GM23338 (cell line): ENCODE data around the gene TTC23. TPM values are rescaled to one million over a fixed set of nuclear protein-coding genes. Genes with fewer than 3 reads are reported as not detected.

Experiments used
- ATAC-seq: fragments of 200-7000 bp; cut with Tn5 transposase; 3 replicates; pipeline ENCODE4 v1.9.1; 2020
- DNase-seq: peaks from one replicate; pipeline ENCODE4 v3.0.0-alpha.2; 2015; ENCODE audit warnings: low spot score
- H2AFZ ChIP-seq: fragments of 200-600 bp; sonication (generic); 2 replicates; pipeline ENCODE4 v1.8.0; 2016; ENCODE audit warnings: antibody characterized with exemption, mild to moderate bottlenecking, moderate library complexity
- H3F3A ChIP-seq: fragments of 200-600 bp; sonication (generic); replicated peaks from 2 replicates; pipeline ENCODE4 v1.8.0; 2017; ENCODE audit warnings: antibody characterized with exemption, mixed run types, low read depth
- H3K27ac ChIP-seq: fragments of 200-600 bp; sonication (generic); 2 replicates; pipeline ENCODE4 v1.6.1; 2016; ENCODE audit warnings: low read depth
- H3K27me3 ChIP-seq: fragments of 200-600 bp; sonication (generic); 2 replicates; pipeline ENCODE4 v1.8.0; 2016; ENCODE audit warnings: mild to moderate bottlenecking, mixed run types, moderate library complexity; ENCODE audit not compliant: insufficient read depth
- H3K36me3 ChIP-seq: fragments of 200-600 bp; sonication (generic); 2 replicates; pipeline ENCODE4 v1.8.0; 2016; ENCODE audit warnings: mild to moderate bottlenecking; ENCODE audit not compliant: insufficient read depth
- H3K4me1 ChIP-seq: fragments of 200-600 bp; sonication (generic); 2 replicates; pipeline ENCODE4 v1.8.0; 2016; ENCODE audit warnings: mild to moderate bottlenecking, moderate library complexity; ENCODE audit not compliant: insufficient read depth
- H3K4me2 ChIP-seq: fragments of 200-600 bp; sonication (generic); 2 replicates; pipeline ENCODE4 v1.7.1; 2017; ENCODE audit warnings: mixed run types
- H3K4me3 ChIP-seq: fragments of 200-600 bp; sonication (generic); 2 replicates; pipeline ENCODE4 v1.6.1; 2016; ENCODE audit warnings: mixed run types
- H3K79me2 ChIP-seq: fragments of 200-600 bp; sonication (generic); replicated peaks from 2 replicates; pipeline ENCODE4 v1.8.0; 2017; ENCODE audit warnings: mild to moderate bottlenecking; ENCODE audit not compliant: insufficient read depth
- H3K9me2 ChIP-seq: fragments of 200-600 bp; sonication (generic); 2 replicates; pipeline ENCODE4 v1.8.0; 2017; ENCODE audit not compliant: insufficient read depth
- H4K20me1 ChIP-seq: fragments of 200-600 bp; sonication (generic); replicated peaks from 2 replicates; pipeline ENCODE4 v1.8.0; 2017; ENCODE audit warnings: mild to moderate bottlenecking; ENCODE audit not compliant: insufficient read depth
- H3K27ac Mint-ChIP-seq: 2 replicates; pipeline ENCODE4 v1.8.0; 2020; ENCODE audit warnings: inconsistent platforms, mild to moderate bottlenecking, moderate library complexity, mixed read lengths
- H3K27me3 Mint-ChIP-seq: 3 replicates; pipeline ENCODE4 v1.8.0; 2022; ENCODE audit warnings: low read depth, mild to moderate bottlenecking, moderate library complexity, mixed read lengths, inconsistent platforms; ENCODE audit not compliant: insufficient read depth, poor library complexity
- H3K36me3 Mint-ChIP-seq: 3 replicates; pipeline ENCODE4 v1.8.0; 2021; ENCODE audit warnings: low read depth, mild to moderate bottlenecking, inconsistent platforms, moderate library complexity, mixed read lengths
- H3K4me1 Mint-ChIP-seq: 3 replicates; pipeline ENCODE4 v1.8.0; 2020; ENCODE audit warnings: mild to moderate bottlenecking, inconsistent platforms, mixed read lengths
- H3K4me3 Mint-ChIP-seq: 3 replicates; pipeline ENCODE4 v1.8.0; 2021; ENCODE audit warnings: moderate library complexity, mild to moderate bottlenecking, inconsistent platforms, mixed read lengths
- H3K9me3 Mint-ChIP-seq: 3 replicates; pipeline ENCODE4 v1.8.0; 2020; ENCODE audit warnings: moderate library complexity, mild to moderate bottlenecking, inconsistent platforms, mixed read lengths
- CREB1 ChIP-seq: fragments of 250-450 bp; sonication (Bioruptor Pico); IDR thresholded peaks from 2 replicates; pipeline ENCODE4 v1.5.0; 2020; ENCODE audit warnings: low read depth, mild to moderate bottlenecking, moderate library complexity
- EZH2 ChIP-seq: fragments of 200-600 bp; sonication (generic); IDR thresholded peaks from one replicate; pipeline ENCODE4 v1.8.0; 2017; ENCODE audit warnings: antibody characterized with exemption, mild to moderate bottlenecking, low read depth; ENCODE audit not compliant: unreplicated experiment
- JUNB ChIP-seq: IDR thresholded peaks from one replicate; pipeline ENCODE4 v1.6.1; 2016; ENCODE audit warnings: antibody characterized with exemption; ENCODE audit not compliant: unreplicated experiment
- NANOG ChIP-seq: IDR thresholded peaks from 2 replicates; pipeline ENCODE4 v1.6.1; 2016; ENCODE audit warnings: antibody characterized with exemption, borderline replicate concordance
- POLR2AphosphoS5 ChIP-seq: IDR thresholded peaks from 2 replicates; pipeline ENCODE4 v1.6.1; 2016; ENCODE audit warnings: antibody characterized with exemption, low read depth
- STAT1 ChIP-seq: IDR thresholded peaks from one replicate; pipeline ENCODE4 v1.6.1; 2016; ENCODE audit warnings: antibody characterized with exemption; ENCODE audit not compliant: unreplicated experiment
- ZNF114 ChIP-seq: fragments of 250-450 bp; sonication (Bioruptor Pico); IDR thresholded peaks from 2 replicates; pipeline ENCODE4 v1.5.0; 2020; ENCODE audit warnings: mild to moderate bottlenecking, moderate library complexity
- polyA plus RNA-seq: library from polyadenylated mRNA; unstranded; fragments of >200 nt; fragmentation: Nextera tagmentation; extraction: Ambion mirVana; gene quantifications from 2 replicates; pipeline ENCODE4 v1.2.1, GENCODE V29; 2016
- total RNA-seq: library from RNA; depleted of rRNA; stranded (reverse); fragments of >200 nt; shearing (Covaris generic); gene quantifications from 2 replicates; pipeline ENCODE4 v1.2.3, GENCODE V29; 2014
- TF ChIP-seq, protein P1 (sequence below): fragments of 250-450 bp; sonication (Bioruptor Pico); IDR thresholded peaks from 2 replicates; pipeline ENCODE4 v1.5.0; 2020; ENCODE audit warnings: mild to moderate bottlenecking, moderate library complexity
- TF ChIP-seq, protein P2 (sequence below): IDR thresholded peaks from 2 replicates; pipeline ENCODE4 v1.6.1; 2016; ENCODE audit warnings: antibody characterized with exemption
- TF ChIP-seq, protein P3 (sequence below): IDR thresholded peaks from one replicate; pipeline ENCODE4 v1.6.1; 2018; ENCODE audit warnings: antibody characterized with exemption; ENCODE audit not compliant: unreplicated experiment
- TF ChIP-seq, protein P4 (sequence below), 2 experiments: fragments of 200-600 bp in 1 of 2; sonication (generic) in 1 of 2; conservative IDR thresholded peaks; 2 replicates each; pipeline versions ENCODE4 v1.5.1 to v1.6.1; 2016 to 2017; ENCODE audit warnings: antibody characterized with exemption in 2 of 2, low read depth in 2 of 2, mild to moderate bottlenecking in 2 of 2, moderate library complexity in 1 of 2

TTC23 gene
- total and polyA plus RNA-seq, 2 experiments from 2014 or later: 6.3 to 25.2 TPM

DNA sequence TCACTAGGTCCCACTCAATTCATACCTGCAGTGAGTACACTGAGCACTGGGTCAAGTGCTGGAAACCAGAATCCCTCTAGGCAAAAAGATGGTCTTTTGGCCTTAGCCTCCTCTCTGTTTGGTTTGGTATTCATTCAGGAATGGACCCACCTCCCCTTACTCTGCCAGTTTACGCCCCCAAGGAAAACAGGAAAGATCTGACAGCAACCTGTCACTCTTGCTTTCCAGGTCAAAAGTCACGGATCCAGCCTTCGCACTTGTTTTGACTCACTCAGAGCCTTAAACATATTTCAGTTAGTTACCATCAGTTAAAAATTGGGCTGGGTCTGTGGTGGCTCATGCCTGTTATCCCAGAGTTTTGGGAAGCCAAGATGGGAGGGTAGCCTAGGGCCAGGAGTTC, 76.4 kb downstream of the TTC23 start:
- no peaks in the 10 kb centered on the region for H4K20me1 ChIP-seq
- no peak for TF ChIP-seq CREB1
- TF ChIP-seq, protein P1, sequence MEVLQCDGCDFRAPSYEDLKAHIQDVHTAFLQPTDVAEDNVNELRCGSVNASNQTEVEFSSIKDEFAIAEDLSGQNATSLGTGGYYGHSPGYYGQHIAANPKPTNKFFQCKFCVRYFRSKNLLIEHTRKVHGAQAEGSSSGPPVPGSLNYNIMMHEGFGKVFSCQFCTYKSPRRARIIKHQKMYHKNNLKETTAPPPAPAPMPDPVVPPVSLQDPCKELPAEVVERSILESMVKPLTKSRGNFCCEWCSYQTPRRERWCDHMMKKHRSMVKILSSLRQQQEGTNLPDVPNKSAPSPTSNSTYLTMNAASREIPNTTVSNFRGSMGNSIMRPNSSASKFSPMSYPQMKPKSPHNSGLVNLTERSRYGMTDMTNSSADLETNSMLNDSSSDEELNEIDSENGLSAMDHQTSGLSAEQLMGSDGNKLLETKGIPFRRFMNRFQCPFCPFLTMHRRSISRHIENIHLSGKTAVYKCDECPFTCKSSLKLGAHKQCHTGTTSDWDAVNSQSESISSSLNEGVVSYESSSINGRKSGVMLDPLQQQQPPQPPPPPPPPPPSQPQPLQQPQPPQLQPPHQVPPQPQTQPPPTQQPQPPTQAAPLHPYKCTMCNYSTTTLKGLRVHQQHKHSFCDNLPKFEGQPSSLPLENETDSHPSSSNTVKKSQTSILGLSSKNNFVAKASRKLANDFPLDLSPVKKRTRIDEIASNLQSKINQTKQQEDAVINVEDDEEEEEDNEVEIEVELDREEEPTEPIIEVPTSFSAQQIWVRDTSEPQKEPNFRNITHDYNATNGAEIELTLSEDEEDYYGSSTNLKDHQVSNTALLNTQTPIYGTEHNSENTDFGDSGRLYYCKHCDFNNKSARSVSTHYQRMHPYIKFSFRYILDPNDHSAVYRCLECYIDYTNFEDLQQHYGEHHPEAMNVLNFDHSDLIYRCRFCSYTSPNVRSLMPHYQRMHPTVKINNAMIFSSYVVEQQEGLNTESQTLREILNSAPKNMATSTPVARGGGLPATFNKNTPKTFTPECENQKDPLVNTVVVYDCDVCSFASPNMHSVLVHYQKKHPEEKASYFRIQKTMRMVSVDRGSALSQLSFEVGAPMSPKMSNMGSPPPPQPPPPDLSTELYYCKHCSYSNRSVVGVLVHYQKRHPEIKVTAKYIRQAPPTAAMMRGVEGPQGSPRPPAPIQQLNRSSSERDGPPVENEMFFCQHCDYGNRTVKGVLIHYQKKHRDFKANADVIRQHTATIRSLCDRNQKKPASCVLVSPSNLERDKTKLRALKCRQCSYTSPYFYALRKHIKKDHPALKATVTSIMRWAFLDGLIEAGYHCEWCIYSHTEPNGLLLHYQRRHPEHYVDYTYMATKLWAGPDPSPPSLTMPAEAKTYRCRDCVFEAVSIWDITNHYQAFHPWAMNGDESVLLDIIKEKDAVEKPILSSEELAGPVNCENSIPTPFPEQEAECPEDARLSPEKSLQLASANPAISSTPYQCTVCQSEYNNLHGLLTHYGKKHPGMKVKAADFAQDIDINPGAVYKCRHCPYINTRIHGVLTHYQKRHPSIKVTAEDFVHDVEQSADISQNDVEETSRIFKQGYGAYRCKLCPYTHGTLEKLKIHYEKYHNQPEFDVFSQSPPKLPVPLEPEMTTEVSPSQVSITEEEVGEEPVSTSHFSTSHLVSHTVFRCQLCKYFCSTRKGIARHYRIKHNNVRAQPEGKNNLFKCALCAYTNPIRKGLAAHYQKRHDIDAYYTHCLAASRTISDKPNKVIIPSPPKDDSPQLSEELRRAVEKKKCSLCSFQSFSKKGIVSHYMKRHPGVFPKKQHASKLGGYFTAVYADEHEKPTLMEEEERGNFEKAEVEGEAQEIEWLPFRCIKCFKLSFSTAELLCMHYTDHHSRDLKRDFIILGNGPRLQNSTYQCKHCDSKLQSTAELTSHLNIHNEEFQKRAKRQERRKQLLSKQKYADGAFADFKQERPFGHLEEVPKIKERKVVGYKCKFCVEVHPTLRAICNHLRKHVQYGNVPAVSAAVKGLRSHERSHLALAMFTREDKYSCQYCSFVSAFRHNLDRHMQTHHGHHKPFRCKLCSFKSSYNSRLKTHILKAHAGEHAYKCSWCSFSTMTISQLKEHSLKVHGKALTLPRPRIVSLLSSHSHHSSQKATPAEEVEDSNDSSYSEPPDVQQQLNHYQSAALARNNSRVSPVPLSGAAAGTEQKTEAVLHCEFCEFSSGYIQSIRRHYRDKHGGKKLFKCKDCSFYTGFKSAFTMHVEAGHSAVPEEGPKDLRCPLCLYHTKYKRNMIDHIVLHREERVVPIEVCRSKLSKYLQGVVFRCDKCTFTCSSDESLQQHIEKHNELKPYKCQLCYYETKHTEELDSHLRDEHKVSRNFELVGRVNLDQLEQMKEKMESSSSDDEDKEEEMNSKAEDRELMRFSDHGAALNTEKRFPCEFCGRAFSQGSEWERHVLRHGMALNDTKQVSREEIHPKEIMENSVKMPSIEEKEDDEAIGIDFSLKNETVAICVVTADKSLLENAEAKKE (CRISPR knock-in tag): no peak
- no peak for TF ChIP-seq JUNB
- TF ChIP-seq, protein P2, sequence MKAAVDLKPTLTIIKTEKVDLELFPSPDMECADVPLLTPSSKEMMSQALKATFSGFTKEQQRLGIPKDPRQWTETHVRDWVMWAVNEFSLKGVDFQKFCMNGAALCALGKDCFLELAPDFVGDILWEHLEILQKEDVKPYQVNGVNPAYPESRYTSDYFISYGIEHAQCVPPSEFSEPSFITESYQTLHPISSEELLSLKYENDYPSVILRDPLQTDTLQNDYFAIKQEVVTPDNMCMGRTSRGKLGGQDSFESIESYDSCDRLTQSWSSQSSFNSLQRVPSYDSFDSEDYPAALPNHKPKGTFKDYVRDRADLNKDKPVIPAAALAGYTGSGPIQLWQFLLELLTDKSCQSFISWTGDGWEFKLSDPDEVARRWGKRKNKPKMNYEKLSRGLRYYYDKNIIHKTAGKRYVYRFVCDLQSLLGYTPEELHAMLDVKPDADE: no peak
- no peak for TF ChIP-seq NANOG
- TF ChIP-seq EZH2: no peak
- TF ChIP-seq STAT1: no peak
- TF ChIP-seq, protein P3, sequence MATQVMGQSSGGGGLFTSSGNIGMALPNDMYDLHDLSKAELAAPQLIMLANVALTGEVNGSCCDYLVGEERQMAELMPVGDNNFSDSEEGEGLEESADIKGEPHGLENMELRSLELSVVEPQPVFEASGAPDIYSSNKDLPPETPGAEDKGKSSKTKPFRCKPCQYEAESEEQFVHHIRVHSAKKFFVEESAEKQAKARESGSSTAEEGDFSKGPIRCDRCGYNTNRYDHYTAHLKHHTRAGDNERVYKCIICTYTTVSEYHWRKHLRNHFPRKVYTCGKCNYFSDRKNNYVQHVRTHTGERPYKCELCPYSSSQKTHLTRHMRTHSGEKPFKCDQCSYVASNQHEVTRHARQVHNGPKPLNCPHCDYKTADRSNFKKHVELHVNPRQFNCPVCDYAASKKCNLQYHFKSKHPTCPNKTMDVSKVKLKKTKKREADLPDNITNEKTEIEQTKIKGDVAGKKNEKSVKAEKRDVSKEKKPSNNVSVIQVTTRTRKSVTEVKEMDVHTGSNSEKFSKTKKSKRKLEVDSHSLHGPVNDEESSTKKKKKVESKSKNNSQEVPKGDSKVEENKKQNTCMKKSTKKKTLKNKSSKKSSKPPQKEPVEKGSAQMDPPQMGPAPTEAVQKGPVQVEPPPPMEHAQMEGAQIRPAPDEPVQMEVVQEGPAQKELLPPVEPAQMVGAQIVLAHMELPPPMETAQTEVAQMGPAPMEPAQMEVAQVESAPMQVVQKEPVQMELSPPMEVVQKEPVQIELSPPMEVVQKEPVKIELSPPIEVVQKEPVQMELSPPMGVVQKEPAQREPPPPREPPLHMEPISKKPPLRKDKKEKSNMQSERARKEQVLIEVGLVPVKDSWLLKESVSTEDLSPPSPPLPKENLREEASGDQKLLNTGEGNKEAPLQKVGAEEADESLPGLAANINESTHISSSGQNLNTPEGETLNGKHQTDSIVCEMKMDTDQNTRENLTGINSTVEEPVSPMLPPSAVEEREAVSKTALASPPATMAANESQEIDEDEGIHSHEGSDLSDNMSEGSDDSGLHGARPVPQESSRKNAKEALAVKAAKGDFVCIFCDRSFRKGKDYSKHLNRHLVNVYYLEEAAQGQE: no peak
- TF ChIP-seq, protein P4, sequence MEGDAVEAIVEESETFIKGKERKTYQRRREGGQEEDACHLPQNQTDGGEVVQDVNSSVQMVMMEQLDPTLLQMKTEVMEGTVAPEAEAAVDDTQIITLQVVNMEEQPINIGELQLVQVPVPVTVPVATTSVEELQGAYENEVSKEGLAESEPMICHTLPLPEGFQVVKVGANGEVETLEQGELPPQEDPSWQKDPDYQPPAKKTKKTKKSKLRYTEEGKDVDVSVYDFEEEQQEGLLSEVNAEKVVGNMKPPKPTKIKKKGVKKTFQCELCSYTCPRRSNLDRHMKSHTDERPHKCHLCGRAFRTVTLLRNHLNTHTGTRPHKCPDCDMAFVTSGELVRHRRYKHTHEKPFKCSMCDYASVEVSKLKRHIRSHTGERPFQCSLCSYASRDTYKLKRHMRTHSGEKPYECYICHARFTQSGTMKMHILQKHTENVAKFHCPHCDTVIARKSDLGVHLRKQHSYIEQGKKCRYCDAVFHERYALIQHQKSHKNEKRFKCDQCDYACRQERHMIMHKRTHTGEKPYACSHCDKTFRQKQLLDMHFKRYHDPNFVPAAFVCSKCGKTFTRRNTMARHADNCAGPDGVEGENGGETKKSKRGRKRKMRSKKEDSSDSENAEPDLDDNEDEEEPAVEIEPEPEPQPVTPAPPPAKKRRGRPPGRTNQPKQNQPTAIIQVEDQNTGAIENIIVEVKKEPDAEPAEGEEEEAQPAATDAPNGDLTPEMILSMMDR (conservative IDR thresholded peaks at IDR 0.05; ENCODE audit: low read depth in 2 of 2): no peak
- no peak for TF ChIP-seq ZNF114 (CRISPR knock-in tag)
- TF ChIP-seq POLR2AphosphoS5: no peak
- Mint-ChIP-seq H3K27ac (no peak overlapping the region), H3K4me3 (no peak overlapping the region), H3K9me3 (no peaks in the 10 kb centered on the region), H3K4me1 (no peaks in the 10 kb centered on the region), H3K27me3 (no peaks in the 10 kb centered on the region), H3K36me3 (peaks cover 7% of the 10 kb centered on the region; the same call in 2 of the 3 replicates)
- no peak for ATAC-seq
- H3K36me3 ChIP-seq: no peaks in the 10 kb centered on the region
- H3K9me2 ChIP-seq: no peaks in the 10 kb centered on the region
- no peak overlapping the region for H3K4me2 ChIP-seq
- no peak overlapping the region for H3K27ac ChIP-seq
- H3K79me2 ChIP-seq: no peaks in the 10 kb centered on the region
- H2AFZ ChIP-seq: no peak overlapping the region
- H3K4me3 ChIP-seq: no peak overlapping the region
- DNase-seq: no peak
- H3K27me3 ChIP-seq: no peaks in the 10 kb centered on the region
- H3K4me1 ChIP-seq: no peaks in the 10 kb centered on the region
- H3F3A ChIP-seq: no peaks in the 10 kb centered on the region
